Measurements from ENCODE around the gene VAPA.
A peak's percentile ranks its signal among the peaks of the same experiment; 100 is the strongest.

VAPA gene

GRCh38 chr18:9915291-9916076, 1.7 kb downstream of the VAPA start:
- no peak for DNase-seq

GRCh38 chr18:9916077-9916639, 2.3 kb downstream of the VAPA start:
- no peak for DNase-seq

- no peak for DNase-seq
Observed at GRCh38 chr18:9916808-9917207, 3.0 kb downstream of the VAPA start.

GRCh38 chr18:9918016-9918680, 4.3 kb downstream of the VAPA start:
- DNase-seq: no peak

- DNase-seq: no peak
Observed at GRCh38 chr18:9919564-9920232, 5.9 kb downstream of the VAPA start.

- DNase-seq: no peak
Observed at GRCh38 chr18:9922592-9923311, 8.9 kb downstream of the VAPA start.

- no peak for DNase-seq
Observed at GRCh38 chr18:9924371-9924943, 10.6 kb downstream of the VAPA start.

- no peak for DNase-seq
Observed at GRCh38 chr18:9925369-9925768, 11.6 kb downstream of the VAPA start.

- no peak for DNase-seq
Observed at GRCh38 chr18:9925795-9926194, 12.0 kb downstream of the VAPA start.

GRCh38 chr18:9926223-9926894, 12.5 kb downstream of the VAPA start:
- DNase-seq: no peak

GRCh38 chr18:9926977-9927376, 13.2 kb downstream of the VAPA start:
- DNase-seq: no peak

GRCh38 chr18:9927392-9928063, 13.7 kb downstream of the VAPA start:
- DNase-seq: no peak

- no peak for DNase-seq
Observed at GRCh38 chr18:9928646-9929259, 14.9 kb downstream of the VAPA start.

- DNase-seq: no peak
Observed at GRCh38 chr18:9930299-9930884, 16.6 kb downstream of the VAPA start.

GRCh38 chr18:9931146-9931545, 17.3 kb downstream of the VAPA start:
- no peak for DNase-seq

GRCh38 chr18:9931678-9932077, 17.9 kb downstream of the VAPA start:
- no peak for DNase-seq

GRCh38 chr18:9933865-9934264, 20.0 kb downstream of the VAPA start:
- DNase-seq: no peak

GRCh38 chr18:9934274-9934673, 20.5 kb downstream of the VAPA start:
- DNase-seq: no peak

GRCh38 chr18:9941103-9941502, 27.3 kb downstream of the VAPA start:
- no peak for DNase-seq

GRCh38 chr18:9941660-9942059, 27.8 kb downstream of the VAPA start:
- no peak for DNase-seq

- DNase-seq: peak; percentile 34 to 37
Observed at GRCh38 chr18:9943311-9943710, 29.5 kb downstream of the VAPA start.
